ENCODE results near the gene STAT6. TPM values are rescaled to one million over a fixed set of nuclear protein-coding genes. Genes with fewer than 3 reads are reported as not detected.
"Not testable (repeated sequence)": the region's sequence is repeated elsewhere in the genome, so short reads cannot be mapped to it uniquely, and the experiment has no call there.

Gene STAT6
- total RNA-seq, 1 donor from 2014 or later, result 318 TPM

DNA sequence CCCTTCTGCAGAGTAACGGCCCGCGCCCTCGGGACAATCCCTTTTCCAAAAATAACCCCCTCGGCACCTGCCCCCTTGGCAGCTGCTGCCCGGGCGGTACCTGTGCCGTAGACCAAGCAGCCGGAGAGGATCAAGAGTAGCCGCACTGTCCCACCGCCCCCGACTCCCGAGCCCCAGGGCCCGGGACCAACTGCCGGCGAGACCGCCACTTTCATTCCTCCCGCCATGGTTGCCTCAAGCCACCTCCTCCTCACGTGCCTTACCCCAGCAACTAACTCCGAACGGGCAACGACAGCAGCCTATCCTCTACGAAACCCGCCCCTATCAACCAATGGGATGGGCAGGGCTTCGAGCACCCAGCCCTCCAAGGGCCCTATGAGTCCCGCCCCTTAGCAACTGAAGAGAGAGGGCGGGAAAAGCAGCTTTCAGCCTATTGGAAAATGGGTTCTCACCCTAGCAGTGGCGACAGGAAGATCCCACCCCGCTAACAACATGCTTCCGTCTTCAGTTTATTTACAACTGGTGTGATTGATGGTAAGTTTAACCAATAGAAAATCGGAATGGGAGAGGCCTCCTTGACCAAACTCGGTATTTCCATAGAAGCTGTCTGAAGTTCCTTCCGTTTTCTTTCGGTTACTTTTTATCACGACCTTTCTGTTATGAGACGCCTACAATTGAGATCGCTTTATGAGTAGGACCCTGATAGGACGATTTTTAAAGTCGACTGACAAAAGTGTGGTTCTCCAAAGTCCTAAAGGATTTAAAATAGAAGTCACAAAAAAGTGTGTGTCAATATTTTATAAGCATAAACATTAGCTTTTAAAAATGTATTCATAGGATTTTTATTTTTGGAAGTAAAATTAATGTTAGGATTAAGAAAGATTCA lies 32.4 kb downstream of the STAT6 start, which contains the start of gene NEMP1:
TSS of gene NEMP1 (minus strand) at position 273 of the 886 bp plus-strand sequence. CDS start at position 227, 46 bp downstream.
- Mint-ChIP-seq H3K9me3 (no peaks in the 10 kb centered on the region), H3K36me3 (ENCODE audit: low read depth) (peaks cover 2% of the 10 kb centered on the region), H3K4me1 (ENCODE audit: low read depth) (peaks cover 16% of the 10 kb centered on the region), H3K27ac (peak within 1 kb of the TSS; percentile 92), H3K4me3 (peak within 1 kb of the TSS; percentile 89), H3K27me3 (ENCODE audit: insufficient read depth) (no peaks in the 10 kb centered on the region)
- peak; percentile 97 for DNase-seq (ENCODE audit: low spot score)
- intact Hi-C loops (cut with micrococcal nuclease), result loop anchor here (1.0 to 5.0 kb wide), 9 partner anchors 9 to 1146 kb away; partner anchors contain the start of genes ARHGAP9, CDK4, DGKA and PRIM1

DNA sequence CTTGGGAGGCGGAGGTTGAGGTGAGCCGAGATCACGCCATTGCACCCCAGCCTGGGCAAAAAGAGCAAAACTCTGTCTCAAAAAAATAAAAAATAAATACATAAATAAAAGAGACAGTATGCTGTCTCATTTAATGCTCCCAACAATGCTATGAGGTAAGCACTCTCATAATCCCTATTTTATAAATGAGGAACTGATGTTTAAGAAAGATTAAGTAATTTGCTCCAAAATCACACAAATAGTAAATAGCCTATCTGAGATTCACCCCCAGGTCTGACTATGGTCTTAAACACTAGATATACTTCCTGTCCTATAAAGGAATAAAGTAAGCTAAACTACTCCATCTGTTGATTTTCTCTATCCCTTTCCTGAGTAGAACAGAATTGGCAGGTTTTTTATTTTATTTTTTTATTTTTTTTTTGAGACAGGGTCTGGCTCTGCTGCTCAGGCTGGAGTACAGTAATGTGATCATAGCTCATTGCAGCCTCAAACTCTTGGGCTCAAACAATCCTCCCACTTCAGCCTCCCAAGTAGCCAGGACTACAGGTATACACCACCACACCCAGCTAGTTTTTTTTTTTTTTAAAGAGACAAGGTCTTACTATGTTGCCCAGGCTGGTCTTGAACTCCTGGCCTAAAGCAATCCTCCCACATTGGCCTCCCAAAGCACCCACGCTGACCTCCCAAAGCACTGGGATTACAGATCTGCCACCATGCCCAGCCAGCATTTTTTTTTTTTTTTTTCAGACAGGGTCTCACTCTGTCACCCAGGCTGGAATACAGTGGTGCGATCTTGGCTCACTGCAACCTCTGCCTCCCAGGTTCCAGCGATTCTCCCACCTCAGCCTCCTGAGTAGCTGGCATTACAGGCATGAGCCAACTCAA lies 37.4 kb downstream of the STAT6 start:
- H3K9me3 Mint-ChIP-seq; DNase-seq (ENCODE audit: low spot score); intact Hi-C loops (cut with micrococcal nuclease); H3K27me3 Mint-ChIP-seq (ENCODE audit: insufficient read depth); H3K27ac Mint-ChIP-seq; H3K4me3 Mint-ChIP-seq: not testable (repeated sequence)
- H3K4me1 Mint-ChIP-seq (ENCODE audit: low read depth), result peaks cover 30% of the 10 kb centered on the region
- peaks cover 28% of the 10 kb centered on the region for H3K36me3 Mint-ChIP-seq (ENCODE audit: low read depth)

DNA sequence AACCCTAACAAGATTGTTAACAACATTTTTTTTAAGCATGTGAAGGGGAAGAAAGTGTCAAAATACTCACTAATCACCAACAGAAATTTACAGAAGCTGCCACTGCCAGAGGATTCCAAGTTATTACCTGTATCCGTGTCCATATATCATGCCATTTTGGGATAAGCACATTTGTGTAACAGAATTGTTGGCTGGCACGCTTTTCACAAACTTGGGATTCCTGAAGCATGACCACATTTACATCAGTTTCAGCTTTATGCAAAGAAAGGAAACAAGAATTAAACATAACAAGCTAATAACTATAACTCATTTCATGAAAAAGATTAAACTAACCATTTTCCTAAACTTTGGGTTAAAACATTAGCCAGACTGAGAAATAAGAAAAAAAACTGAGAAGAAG lies 38.5 kb downstream of the STAT6 start:
- peak overlapping the region; percentile 18 for H3K27ac Mint-ChIP-seq
- H3K9me3 Mint-ChIP-seq, result no peaks in the 10 kb centered on the region
- no peak overlapping the region for H3K4me3 Mint-ChIP-seq
- no peaks in the 10 kb centered on the region for H3K27me3 Mint-ChIP-seq (ENCODE audit: insufficient read depth)
- intact Hi-C loops (cut with micrococcal nuclease), result no loop called here
- H3K36me3 Mint-ChIP-seq (ENCODE audit: low read depth), result peaks cover 36% of the 10 kb centered on the region
- peaks cover 38% of the 10 kb centered on the region for H3K4me1 Mint-ChIP-seq (ENCODE audit: low read depth)
- DNase-seq (ENCODE audit: low spot score), result no peak

DNA sequence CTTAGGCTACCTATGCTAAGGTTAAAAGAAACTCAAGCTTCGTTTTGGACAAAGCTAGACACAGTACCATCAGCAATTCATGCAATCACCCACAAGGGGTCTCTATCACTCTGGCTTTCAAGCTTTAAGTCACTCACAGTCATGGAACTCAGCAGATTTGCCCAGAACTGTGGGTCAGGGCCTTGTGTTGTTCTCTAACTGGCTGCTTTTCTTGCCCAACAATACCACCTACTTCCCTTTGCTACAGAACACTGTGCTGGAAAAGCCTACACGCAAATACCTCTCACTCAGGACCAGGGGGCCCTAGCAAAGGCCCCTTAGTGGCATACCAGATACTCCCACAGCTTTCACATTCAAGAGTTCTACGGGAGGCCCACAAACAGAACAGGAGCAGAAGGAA lies 41.6 kb downstream of the STAT6 start:
- no peaks in the 10 kb centered on the region for H3K27me3 Mint-ChIP-seq (ENCODE audit: insufficient read depth)
- intact Hi-C loops (cut with micrococcal nuclease), result loop anchor here (1.0 to 2.0 kb wide), 6 partner anchors 9 to 114 kb away; partner anchors contain the start of genes NAB2 and NEMP1
- peak overlapping the region; percentile 92 for H3K27ac Mint-ChIP-seq
- DNase-seq (ENCODE audit: low spot score), result peak; percentile 50
- peaks cover 58% of the 10 kb centered on the region for H3K4me1 Mint-ChIP-seq (ENCODE audit: low read depth)
- H3K9me3 Mint-ChIP-seq, result peaks cover 4% of the 10 kb centered on the region
- peaks cover 47% of the 10 kb centered on the region for H3K36me3 Mint-ChIP-seq (ENCODE audit: low read depth)
- H3K4me3 Mint-ChIP-seq, result peak overlapping the region; percentile 23

GRCh38 chr12:57066245-57066644 lies 44.9 kb downstream of the STAT6 start:
- no peak for DNase-seq (ENCODE audit: low spot score)
- H3K27me3 Mint-ChIP-seq (ENCODE audit: insufficient read depth), result no peaks in the 10 kb centered on the region
- peak overlapping the region; percentile 41 for H3K4me3 Mint-ChIP-seq
- peaks cover 69% of the 10 kb centered on the region for H3K4me1 Mint-ChIP-seq (ENCODE audit: low read depth)
- H3K36me3 Mint-ChIP-seq (ENCODE audit: low read depth), result peaks cover 56% of the 10 kb centered on the region
- peaks cover 4% of the 10 kb centered on the region for H3K9me3 Mint-ChIP-seq
- H3K27ac Mint-ChIP-seq, result peak overlapping the region; percentile 86
- intact Hi-C loops (cut with micrococcal nuclease), result no loop called here

- peak; percentile 57 for DNase-seq (ENCODE audit: low spot score)
- peak overlapping the region; percentile 94 for H3K27ac Mint-ChIP-seq
- intact Hi-C loops (cut with micrococcal nuclease), result loop anchor here (1.0 kb wide), 7 partner anchors 14 to 312 kb away; partner anchors contain the start of genes NEMP1 and PRIM1
- no peaks in the 10 kb centered on the region for H3K27me3 Mint-ChIP-seq (ENCODE audit: insufficient read depth)
- peaks cover 54% of the 10 kb centered on the region for H3K4me1 Mint-ChIP-seq (ENCODE audit: low read depth)
- peaks cover 53% of the 10 kb centered on the region for H3K36me3 Mint-ChIP-seq (ENCODE audit: low read depth)
- H3K4me3 Mint-ChIP-seq, result peak overlapping the region; percentile 82
- H3K9me3 Mint-ChIP-seq, result peaks cover 4% of the 10 kb centered on the region
Measured at GRCh38 chr12:57063991-57064685, 47.0 kb downstream of the STAT6 start.

GRCh38 chr12:57058454-57058853 lies 52.7 kb downstream of the STAT6 start:
- Mint-ChIP-seq H3K36me3 (ENCODE audit: low read depth) (peaks cover 58% of the 10 kb centered on the region), H3K4me3 (no peak overlapping the region), H3K9me3 (no peaks in the 10 kb centered on the region), H3K27me3 (ENCODE audit: insufficient read depth) (no peaks in the 10 kb centered on the region), H3K27ac (peak overlapping the region; percentile 20), H3K4me1 (ENCODE audit: low read depth) (peaks cover 25% of the 10 kb centered on the region)
- intact Hi-C loops (cut with micrococcal nuclease), result no loop called here
- DNase-seq (ENCODE audit: low spot score), result no peak

DNA sequence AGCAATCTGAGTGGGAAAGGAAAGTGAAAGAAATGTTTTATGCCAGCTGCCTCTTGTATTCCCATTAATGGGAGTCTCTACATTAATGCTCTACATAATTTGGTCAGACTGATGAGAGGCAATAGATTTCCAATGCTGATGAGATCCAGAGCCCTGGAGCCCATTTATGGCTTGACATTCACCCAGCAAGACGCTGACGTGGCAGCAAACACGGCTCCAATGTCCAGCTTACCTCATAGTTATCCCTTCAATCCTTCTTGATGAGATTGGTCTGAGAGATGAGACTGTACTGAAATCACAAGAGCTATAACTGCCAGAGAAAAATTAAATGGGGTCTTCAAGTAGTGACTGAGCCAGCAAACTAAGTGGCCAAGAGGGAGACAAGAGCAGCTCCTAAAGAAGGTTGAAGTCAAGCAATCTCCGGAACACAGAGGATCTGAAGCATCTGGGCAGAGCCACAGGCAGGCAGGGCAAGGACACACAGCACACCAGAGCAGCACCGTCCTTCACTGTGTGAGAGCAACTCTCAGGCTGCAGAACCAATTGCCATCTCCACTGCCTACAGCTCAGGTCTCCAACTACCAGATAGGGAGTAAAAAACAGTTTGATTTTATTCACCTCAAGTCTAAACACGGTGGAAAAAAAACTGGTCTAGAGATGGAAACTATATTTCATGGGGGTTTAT lies 54.0 kb downstream of the STAT6 start:
- Mint-ChIP-seq H3K27me3 (ENCODE audit: insufficient read depth) (no peaks in the 10 kb centered on the region), H3K9me3 (no peaks in the 10 kb centered on the region), H3K4me1 (ENCODE audit: low read depth) (peaks cover 18% of the 10 kb centered on the region), H3K27ac (peak overlapping the region; percentile 24), H3K4me3 (no peak overlapping the region), H3K36me3 (ENCODE audit: low read depth) (peaks cover 55% of the 10 kb centered on the region)
- intact Hi-C loops (cut with micrococcal nuclease), result no loop called here
- DNase-seq (ENCODE audit: low spot score), result no peak

DNA sequence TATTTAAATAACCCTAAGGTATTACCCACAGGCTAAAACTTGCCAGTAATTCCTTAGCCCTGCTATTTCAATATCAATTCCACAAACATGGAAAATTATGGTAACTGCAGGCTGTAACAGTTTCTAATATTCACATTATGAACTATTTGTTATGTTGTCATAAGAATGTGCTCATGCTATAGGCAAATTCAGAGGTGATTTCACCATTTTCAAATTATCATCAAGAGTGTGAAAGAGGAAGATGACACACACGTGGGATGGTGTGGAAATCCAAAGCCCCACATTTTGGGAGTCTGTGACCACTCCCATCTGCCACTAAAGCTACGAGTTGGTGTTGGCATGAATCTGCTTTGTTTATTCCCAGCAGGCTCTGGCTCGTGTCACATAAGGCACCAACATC lies 55.3 kb downstream of the STAT6 start:
- Mint-ChIP-seq H3K27ac (no peak overlapping the region), H3K36me3 (ENCODE audit: low read depth) (peaks cover 52% of the 10 kb centered on the region)

GRCh38 chr12:57053901-57054300 lies 57.3 kb downstream of the STAT6 start:
- DNase-seq (ENCODE audit: low spot score); H3K27ac Mint-ChIP-seq; H3K4me3 Mint-ChIP-seq; intact Hi-C loops (cut with micrococcal nuclease); H3K27me3 Mint-ChIP-seq (ENCODE audit: insufficient read depth); H3K9me3 Mint-ChIP-seq: not testable (repeated sequence)
- H3K4me1 Mint-ChIP-seq (ENCODE audit: low read depth), result peaks cover 22% of the 10 kb centered on the region
- peaks cover 39% of the 10 kb centered on the region for H3K36me3 Mint-ChIP-seq (ENCODE audit: low read depth)

More for the DNA sequence above, 55.3 kb downstream of the STAT6 start:
- intact Hi-C loops (cut with micrococcal nuclease), result no loop called here
- Mint-ChIP-seq H3K9me3 (no peaks in the 10 kb centered on the region), H3K4me3 (no peak overlapping the region), H3K27me3 (ENCODE audit: insufficient read depth) (no peaks in the 10 kb centered on the region), H3K4me1 (ENCODE audit: low read depth) (peaks cover 21% of the 10 kb centered on the region)
- DNase-seq (ENCODE audit: low spot score), result no peak

DNA sequence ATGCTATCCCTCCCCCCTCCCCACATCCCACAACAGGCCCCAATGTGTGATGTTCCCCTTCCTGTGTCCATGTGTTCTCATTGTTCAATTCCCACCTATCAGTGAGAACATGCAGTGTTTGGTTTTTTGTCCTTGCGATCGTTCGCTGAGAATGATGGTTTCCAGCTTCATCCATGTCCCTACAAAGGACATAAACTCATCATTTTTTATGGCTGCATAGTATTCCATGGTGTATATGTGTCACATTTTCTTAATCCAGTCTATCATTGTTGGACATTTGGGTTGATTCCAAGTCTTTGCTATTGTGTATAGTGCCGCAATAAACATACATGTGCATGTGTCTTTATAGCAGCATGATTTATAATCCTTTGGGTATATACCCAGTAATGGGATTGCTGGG lies 58.0 kb downstream of the STAT6 start:
- intact Hi-C loops (cut with micrococcal nuclease); H3K27ac Mint-ChIP-seq; DNase-seq (ENCODE audit: low spot score); H3K9me3 Mint-ChIP-seq; H3K4me3 Mint-ChIP-seq; H3K27me3 Mint-ChIP-seq (ENCODE audit: insufficient read depth): not testable (repeated sequence)
- H3K4me1 Mint-ChIP-seq (ENCODE audit: low read depth), result peaks cover 23% of the 10 kb centered on the region
- peaks cover 33% of the 10 kb centered on the region for H3K36me3 Mint-ChIP-seq (ENCODE audit: low read depth)

GRCh38 chr12:57051011-57051410 lies 60.2 kb downstream of the STAT6 start:
- no peaks in the 10 kb centered on the region for H3K9me3 Mint-ChIP-seq

More at GRCh38 chr12:57051011-57051410, 60.2 kb downstream of the STAT6 start:
- intact Hi-C loops (cut with micrococcal nuclease), result no loop called here
- DNase-seq (ENCODE audit: low spot score), result no peak
- Mint-ChIP-seq H3K4me1 (ENCODE audit: low read depth) (peaks cover 37% of the 10 kb centered on the region), H3K27ac (no peak overlapping the region), H3K27me3 (ENCODE audit: insufficient read depth) (no peaks in the 10 kb centered on the region), H3K4me3 (no peak overlapping the region), H3K36me3 (ENCODE audit: low read depth) (peaks cover 21% of the 10 kb centered on the region)
